Chondrocyte (in vitro differentiated cells): ENCODE measurements around the gene SH3BGRL2. TPM values are rescaled to one million over a fixed set of nuclear protein-coding genes. Genes with fewer than 3 reads are reported as not detected.

Experiments used
- DNase-seq: peaks from one replicate; pipeline ENCODE4 v3.0.0; 2021; ENCODE audit warnings: mixed read lengths, low spot score
- H3K27ac Mint-ChIP-seq: one replicate; pipeline ENCODE4 v1.8.0; 2021; ENCODE audit warnings: mild to moderate bottlenecking, moderate library complexity, mixed read lengths; ENCODE audit not compliant: unreplicated experiment
- H3K27me3 Mint-ChIP-seq: 2 replicates; pipeline ENCODE4 v1.8.0; 2021; ENCODE audit warnings: low read depth, mixed read lengths
- H3K36me3 Mint-ChIP-seq: 2 replicates; pipeline ENCODE4 v1.8.0; 2021; ENCODE audit warnings: low read depth, mixed read lengths
- H3K4me1 Mint-ChIP-seq: 2 replicates; pipeline ENCODE4 v1.8.0; 2021; ENCODE audit warnings: low read depth, mild to moderate bottlenecking, mixed read lengths
- H3K4me3 Mint-ChIP-seq: one replicate; pipeline ENCODE4 v1.8.0; 2021; ENCODE audit warnings: mild to moderate bottlenecking, moderate library complexity, mixed read lengths; ENCODE audit not compliant: unreplicated experiment
- H3K9me3 Mint-ChIP-seq: 2 replicates; pipeline ENCODE4 v1.8.0; 2021; ENCODE audit warnings: low read depth, mixed read lengths
- total RNA-seq: library from RNA; stranded (reverse); gene quantifications from 3 replicates; pipeline ENCODE4 v1.2.1, GENCODE V29; 2021
- TF ChIP-seq, protein P1 (sequence below): fragments of 200-600 bp; sonication (generic); IDR thresholded peaks from 2 replicates; pipeline ENCODE4 v1.5.0; 2021; ENCODE audit warnings: antibody characterized with exemption, mild to moderate bottlenecking, moderate library complexity

The SH3BGRL2 gene
- total RNA-seq, 1 donor from 2014 or later: 2.7 TPM

DNA sequence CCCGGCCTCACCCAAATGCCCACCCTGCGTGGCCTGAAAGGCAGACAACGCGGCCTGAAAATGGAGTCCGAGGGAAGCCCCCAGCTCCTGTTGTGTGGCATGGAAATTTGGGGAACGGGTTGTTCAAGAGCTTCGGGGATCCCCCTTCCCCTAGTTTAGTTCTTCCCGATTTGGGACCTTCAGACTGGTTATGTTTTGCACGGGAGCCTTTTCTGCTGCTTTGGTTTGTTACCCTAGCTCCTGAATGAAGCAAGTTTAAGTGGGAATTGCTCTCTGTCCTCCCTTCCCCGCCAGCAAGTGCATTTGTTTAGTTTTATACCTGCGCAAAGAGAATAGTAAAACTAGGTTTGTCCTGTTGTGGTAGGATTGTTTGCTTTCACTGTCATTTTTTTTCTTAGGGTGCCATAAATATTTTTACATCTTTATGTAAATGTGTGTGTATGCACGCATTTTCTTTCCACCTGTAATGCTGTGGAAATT, 604 bp downstream of the SH3BGRL2 start:
- peaks cover 16% of the 10 kb centered on the region for H3K27me3 Mint-ChIP-seq
- no peak overlapping the region for H3K27ac Mint-ChIP-seq
- no peak for DNase-seq
- H3K36me3 Mint-ChIP-seq: no peaks in the 10 kb centered on the region
- peak overlapping the region; percentile 90 for H3K4me3 Mint-ChIP-seq
- TF ChIP-seq, protein P1, sequence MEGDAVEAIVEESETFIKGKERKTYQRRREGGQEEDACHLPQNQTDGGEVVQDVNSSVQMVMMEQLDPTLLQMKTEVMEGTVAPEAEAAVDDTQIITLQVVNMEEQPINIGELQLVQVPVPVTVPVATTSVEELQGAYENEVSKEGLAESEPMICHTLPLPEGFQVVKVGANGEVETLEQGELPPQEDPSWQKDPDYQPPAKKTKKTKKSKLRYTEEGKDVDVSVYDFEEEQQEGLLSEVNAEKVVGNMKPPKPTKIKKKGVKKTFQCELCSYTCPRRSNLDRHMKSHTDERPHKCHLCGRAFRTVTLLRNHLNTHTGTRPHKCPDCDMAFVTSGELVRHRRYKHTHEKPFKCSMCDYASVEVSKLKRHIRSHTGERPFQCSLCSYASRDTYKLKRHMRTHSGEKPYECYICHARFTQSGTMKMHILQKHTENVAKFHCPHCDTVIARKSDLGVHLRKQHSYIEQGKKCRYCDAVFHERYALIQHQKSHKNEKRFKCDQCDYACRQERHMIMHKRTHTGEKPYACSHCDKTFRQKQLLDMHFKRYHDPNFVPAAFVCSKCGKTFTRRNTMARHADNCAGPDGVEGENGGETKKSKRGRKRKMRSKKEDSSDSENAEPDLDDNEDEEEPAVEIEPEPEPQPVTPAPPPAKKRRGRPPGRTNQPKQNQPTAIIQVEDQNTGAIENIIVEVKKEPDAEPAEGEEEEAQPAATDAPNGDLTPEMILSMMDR: no peak
- no peaks in the 10 kb centered on the region for H3K9me3 Mint-ChIP-seq
- H3K4me1 Mint-ChIP-seq: peaks cover 18% of the 10 kb centered on the region

DNA sequence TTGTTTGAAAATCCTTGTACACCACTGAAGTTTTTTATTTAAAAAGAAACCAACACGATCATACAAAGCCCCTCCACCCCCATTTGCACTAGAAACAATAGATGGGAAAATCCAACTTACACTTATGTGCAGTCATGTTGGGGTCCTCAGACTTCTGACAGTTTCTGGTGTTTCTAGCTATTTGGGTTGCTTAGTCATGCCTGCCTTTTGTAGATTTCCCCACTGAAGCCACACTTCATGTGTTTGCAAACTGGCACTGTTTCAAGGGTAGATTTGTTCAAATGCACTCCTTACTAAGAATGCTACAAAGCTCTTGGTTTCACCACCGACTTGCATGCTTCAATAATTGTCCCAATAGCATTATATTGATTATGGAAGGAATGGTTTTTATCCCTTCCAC, 1.5 kb downstream of the SH3BGRL2 start:
- Mint-ChIP-seq H3K27me3 (peaks cover 16% of the 10 kb centered on the region), H3K36me3 (no peaks in the 10 kb centered on the region), H3K4me1 (peaks cover 18% of the 10 kb centered on the region), H3K9me3 (no peaks in the 10 kb centered on the region), H3K27ac (no peak overlapping the region), H3K4me3 (no peak overlapping the region)
- DNase-seq: no peak
- TF ChIP-seq, protein P1: no peak

DNA sequence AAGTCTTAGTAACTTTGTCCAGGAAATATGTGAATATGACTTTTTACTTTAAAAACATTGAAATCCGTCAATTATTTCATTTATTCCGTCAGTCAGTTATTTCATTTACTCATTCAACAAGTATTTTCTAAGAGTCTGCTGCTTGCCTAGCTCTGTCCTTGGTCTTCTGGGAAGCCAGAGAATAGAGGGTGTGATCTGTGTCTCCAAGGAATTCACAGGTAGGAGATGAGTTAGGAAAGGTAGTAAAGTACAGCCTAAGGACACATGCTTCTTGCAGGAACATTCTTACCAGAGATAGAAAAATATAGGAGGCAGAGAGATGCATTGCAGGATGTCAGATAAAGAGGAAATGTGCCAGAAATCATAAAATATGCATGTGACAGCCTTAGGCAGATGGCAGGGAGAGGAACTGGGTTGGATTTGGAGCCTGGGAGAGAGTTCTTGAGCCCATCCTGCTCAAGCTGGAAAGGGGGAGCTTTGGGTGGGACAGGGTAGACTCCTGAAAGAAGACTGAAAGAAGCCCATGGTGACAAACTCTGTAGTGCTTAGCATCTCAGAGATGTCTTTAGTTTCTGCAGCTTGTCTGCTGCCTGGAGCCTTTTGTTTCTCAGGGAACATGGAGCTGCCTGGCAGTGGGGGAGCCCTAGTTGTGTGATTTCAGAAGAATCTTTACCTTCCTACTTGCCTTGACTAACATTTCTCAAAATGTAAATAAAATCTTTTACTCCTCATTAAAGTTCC, 3.5 kb downstream of the SH3BGRL2 start:
- no peaks in the 10 kb centered on the region for H3K9me3 Mint-ChIP-seq
- no peak overlapping the region for H3K27ac Mint-ChIP-seq
- H3K36me3 Mint-ChIP-seq: no peaks in the 10 kb centered on the region
- H3K27me3 Mint-ChIP-seq: peaks cover 10% of the 10 kb centered on the region
- no peak overlapping the region for H3K4me3 Mint-ChIP-seq
- peaks cover 18% of the 10 kb centered on the region for H3K4me1 Mint-ChIP-seq
- no peak for DNase-seq
- TF ChIP-seq, protein P1: no peak

DNA sequence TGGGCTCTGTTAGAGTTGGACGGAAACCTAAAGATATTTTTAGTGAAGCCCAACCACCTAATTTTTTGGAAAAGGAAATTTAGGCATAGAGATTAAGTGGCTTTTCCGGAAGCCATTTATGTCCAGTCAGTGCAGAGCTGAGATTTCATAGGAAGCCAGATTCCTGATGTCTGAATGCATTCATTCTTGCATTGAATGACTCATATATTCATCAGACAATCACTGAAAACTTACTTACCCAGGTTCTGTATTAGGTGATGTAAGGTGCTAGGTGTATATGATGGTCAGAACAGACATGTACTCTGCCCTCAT, 4.1 kb downstream of the SH3BGRL2 start:
- H3K27ac Mint-ChIP-seq: no peak overlapping the region
- no peak for DNase-seq

DNA sequence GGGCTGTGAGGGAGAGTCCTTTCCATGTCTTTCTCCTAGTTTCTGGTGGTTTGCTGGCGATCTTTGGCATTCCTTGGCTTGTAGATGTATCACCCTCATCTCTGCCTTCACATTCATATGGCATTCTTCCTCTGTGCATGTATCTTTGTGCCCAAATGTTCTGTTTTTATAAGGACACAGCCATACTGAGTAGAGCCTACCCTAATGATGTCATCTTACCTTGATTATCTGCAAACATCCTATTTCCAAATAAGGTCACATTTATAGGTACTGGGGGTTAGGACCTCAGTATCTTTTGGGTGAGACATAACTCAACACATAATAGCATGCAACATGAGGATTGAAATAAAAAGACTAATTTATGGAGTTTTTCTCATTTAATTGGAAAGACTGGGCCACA, 5.5 kb downstream of the SH3BGRL2 start:
- no peaks in the 10 kb centered on the region for H3K9me3 Mint-ChIP-seq
- no peak for DNase-seq
- H3K27me3 Mint-ChIP-seq: peaks cover 2% of the 10 kb centered on the region
- H3K27ac Mint-ChIP-seq: no peak overlapping the region
- H3K36me3 Mint-ChIP-seq: no peaks in the 10 kb centered on the region
- TF ChIP-seq, protein P1: no peak
- H3K4me3 Mint-ChIP-seq: no peak overlapping the region
- peaks cover 10% of the 10 kb centered on the region for H3K4me1 Mint-ChIP-seq

More for the DNA sequence above, 4.1 kb downstream of the SH3BGRL2 start:
- Mint-ChIP-seq H3K36me3 (no peaks in the 10 kb centered on the region), H3K4me3 (no peak overlapping the region), H3K4me1 (peaks cover 18% of the 10 kb centered on the region), H3K9me3 (no peaks in the 10 kb centered on the region), H3K27me3 (peaks cover 10% of the 10 kb centered on the region)
- TF ChIP-seq, protein P1: no peak
